Osteocyte (in vitro differentiated cells): ENCODE measurements around the gene ARAP1. TPM values are rescaled to one million over a fixed set of nuclear protein-coding genes. Genes with fewer than 3 reads are reported as not detected.

Source experiments
- DNase-seq: peaks from one replicate; pipeline ENCODE4 v3.0.0; 2021; ENCODE audit warnings: mixed read lengths; ENCODE audit not compliant: unreplicated experiment; ENCODE audit errors: extremely low spot score
- H3K27ac Mint-ChIP-seq: one replicate; pipeline ENCODE4 v1.8.0; 2021; ENCODE audit warnings: mild to moderate bottlenecking, mixed read lengths; ENCODE audit not compliant: unreplicated experiment
- H3K27me3 Mint-ChIP-seq: one replicate; pipeline ENCODE4 v1.8.0; 2021; ENCODE audit warnings: mixed read lengths; ENCODE audit not compliant: unreplicated experiment
- H3K36me3 Mint-ChIP-seq: one replicate; pipeline ENCODE4 v1.8.0; 2021; ENCODE audit warnings: mixed read lengths; ENCODE audit not compliant: unreplicated experiment
- H3K4me1 Mint-ChIP-seq: one replicate; pipeline ENCODE4 v1.8.0; 2021; ENCODE audit warnings: mixed read lengths; ENCODE audit not compliant: unreplicated experiment
- H3K4me3 Mint-ChIP-seq: one replicate; pipeline ENCODE4 v1.8.0; 2021; ENCODE audit warnings: mild to moderate bottlenecking, moderate library complexity, mixed read lengths; ENCODE audit not compliant: unreplicated experiment
- H3K9me3 Mint-ChIP-seq: one replicate; pipeline ENCODE4 v1.8.0; 2021; ENCODE audit warnings: mixed read lengths; ENCODE audit not compliant: unreplicated experiment
- total RNA-seq: library from RNA; stranded (reverse); gene quantifications from 2 replicates; pipeline ENCODE4 v1.2.1, GENCODE V29; 2021
- TF ChIP-seq, protein P1 (sequence below): fragments of 200-600 bp; sonication (generic); IDR thresholded peaks from 2 replicates; pipeline ENCODE4 v1.5.0; 2021; ENCODE audit warnings: antibody characterized with exemption, mild to moderate bottlenecking, moderate library complexity

ARAP1 gene
- total RNA-seq, 1 donor from 2014 or later: 64.2 TPM

DNA sequence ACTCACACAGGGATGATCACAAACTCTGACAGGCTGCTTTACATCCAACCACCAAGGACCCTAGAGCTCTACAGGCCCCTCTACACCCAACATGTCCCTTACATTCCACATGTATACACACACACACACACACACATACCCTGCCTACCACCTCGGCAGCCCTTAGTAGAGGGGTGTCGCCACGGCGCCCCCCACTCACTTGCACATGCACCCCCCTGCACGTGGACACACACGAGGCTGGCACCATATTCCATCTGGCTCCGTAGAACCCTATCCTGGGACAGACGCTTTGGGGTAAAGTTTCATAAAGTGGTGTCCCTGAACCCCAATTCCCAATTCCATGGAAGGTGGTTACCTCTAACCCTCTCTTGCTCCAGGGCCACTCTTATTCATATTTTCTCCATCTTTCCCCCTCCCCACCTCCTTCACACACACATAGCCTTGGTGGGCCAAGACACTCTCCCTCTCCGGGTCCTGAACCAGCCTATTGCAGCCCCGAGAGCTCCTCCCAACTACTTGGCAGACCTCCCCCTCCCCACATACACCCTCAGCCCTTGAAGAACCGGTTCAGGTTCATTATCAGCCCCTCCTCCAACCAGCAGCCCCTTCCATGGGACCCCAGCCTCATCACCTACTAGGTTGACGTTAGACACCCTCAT, 78.8 kb downstream of the ARAP1 start:
- DNase-seq: no peak
- Mint-ChIP-seq H3K4me1 (peaks cover 2% of the 10 kb centered on the region), H3K27ac (no peak overlapping the region), H3K27me3 (peaks cover 79% of the 10 kb centered on the region), H3K9me3 (no peaks in the 10 kb centered on the region), H3K36me3 (no peaks in the 10 kb centered on the region), H3K4me3 (no peak overlapping the region)
- TF ChIP-seq, protein P1, sequence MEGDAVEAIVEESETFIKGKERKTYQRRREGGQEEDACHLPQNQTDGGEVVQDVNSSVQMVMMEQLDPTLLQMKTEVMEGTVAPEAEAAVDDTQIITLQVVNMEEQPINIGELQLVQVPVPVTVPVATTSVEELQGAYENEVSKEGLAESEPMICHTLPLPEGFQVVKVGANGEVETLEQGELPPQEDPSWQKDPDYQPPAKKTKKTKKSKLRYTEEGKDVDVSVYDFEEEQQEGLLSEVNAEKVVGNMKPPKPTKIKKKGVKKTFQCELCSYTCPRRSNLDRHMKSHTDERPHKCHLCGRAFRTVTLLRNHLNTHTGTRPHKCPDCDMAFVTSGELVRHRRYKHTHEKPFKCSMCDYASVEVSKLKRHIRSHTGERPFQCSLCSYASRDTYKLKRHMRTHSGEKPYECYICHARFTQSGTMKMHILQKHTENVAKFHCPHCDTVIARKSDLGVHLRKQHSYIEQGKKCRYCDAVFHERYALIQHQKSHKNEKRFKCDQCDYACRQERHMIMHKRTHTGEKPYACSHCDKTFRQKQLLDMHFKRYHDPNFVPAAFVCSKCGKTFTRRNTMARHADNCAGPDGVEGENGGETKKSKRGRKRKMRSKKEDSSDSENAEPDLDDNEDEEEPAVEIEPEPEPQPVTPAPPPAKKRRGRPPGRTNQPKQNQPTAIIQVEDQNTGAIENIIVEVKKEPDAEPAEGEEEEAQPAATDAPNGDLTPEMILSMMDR: no peak

DNA sequence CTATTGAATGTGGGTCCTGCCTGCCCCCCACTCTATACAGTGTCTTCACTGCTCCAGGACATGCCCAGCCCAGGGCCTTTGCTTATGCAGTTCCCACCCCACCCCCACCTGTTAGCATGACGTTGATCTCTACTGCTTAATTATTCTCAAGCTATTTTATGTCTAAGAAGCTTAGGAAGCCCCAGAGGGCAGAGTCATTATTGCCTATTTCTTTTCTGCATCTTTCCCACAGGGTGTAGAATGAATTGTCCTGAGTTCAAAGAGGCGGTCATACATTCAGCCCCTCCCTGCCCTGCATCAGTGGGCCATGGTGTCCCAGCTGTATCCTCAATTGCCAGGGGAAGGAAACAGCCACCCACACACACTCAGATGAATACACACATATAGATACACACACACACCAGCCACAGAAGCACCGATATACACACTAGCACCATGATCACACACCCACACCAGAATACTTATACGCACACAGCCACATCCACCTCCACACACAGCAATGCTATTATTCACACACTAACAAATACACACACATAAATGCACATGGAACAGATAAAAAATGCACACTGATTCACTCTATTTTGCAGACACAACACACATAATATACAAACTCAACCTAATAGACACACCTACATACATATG, 79.5 kb downstream of the ARAP1 start:
- no peaks in the 10 kb centered on the region for H3K36me3 Mint-ChIP-seq
- H3K4me1 Mint-ChIP-seq: peaks cover 2% of the 10 kb centered on the region
- peaks cover 73% of the 10 kb centered on the region for H3K27me3 Mint-ChIP-seq
- TF ChIP-seq, protein P1: no peak
- H3K4me3 Mint-ChIP-seq: no peak overlapping the region
- DNase-seq: no peak
- H3K9me3 Mint-ChIP-seq: no peaks in the 10 kb centered on the region
- no peak overlapping the region for H3K27ac Mint-ChIP-seq

DNA sequence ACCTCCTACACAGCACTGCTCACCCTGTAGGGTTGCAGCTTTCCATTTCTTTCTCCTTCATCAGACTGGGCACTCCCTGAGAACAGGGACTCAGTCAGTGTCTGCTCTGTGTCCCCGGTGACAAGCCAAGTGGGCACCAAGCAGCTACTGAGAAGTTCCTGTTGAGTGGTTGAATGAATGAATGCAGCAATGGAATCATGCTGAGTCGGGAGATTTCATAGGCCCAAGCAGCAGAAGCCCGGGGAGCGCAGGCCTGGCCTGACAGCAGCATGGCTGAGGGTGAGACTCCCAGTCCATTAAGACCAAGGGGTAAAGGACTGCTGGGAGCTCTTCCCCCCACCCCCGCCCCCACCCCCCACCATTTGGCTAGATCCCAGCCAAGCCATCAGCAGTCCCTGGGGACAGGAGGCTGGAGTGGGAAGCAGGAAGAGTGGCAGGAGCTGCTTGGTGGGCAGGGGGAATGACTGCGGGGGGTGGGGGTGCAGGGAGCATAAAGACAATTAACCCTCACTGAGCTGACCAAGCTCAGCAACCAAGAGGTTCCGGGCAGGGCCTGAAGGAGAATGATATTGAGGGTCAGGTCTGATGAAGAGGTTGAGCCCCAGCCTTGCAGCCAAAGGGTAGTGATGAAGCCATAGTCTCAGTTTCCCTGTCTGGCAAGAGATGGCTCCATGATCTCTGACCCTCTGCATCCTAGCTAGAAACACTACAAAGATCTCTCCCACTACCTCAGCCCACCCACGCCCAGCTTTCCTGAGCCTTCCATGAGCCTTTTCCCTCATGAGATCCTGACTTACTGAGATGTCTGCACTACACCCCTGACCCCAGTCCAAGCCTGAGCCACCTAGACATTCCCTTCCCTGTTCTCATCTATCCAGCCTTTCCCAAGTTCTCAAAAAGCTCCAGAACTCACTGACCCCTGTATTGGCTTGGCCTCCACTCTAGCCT, 80.8 kb downstream of the ARAP1 start:
- Mint-ChIP-seq H3K4me3 (no peak overlapping the region), H3K36me3 (no peaks in the 10 kb centered on the region), H3K9me3 (peaks cover 4% of the 10 kb centered on the region), H3K27me3 (peaks cover 61% of the 10 kb centered on the region), H3K27ac (no peak overlapping the region), H3K4me1 (no peaks in the 10 kb centered on the region)
- TF ChIP-seq, protein P1: no peak
- no peak for DNase-seq

DNA sequence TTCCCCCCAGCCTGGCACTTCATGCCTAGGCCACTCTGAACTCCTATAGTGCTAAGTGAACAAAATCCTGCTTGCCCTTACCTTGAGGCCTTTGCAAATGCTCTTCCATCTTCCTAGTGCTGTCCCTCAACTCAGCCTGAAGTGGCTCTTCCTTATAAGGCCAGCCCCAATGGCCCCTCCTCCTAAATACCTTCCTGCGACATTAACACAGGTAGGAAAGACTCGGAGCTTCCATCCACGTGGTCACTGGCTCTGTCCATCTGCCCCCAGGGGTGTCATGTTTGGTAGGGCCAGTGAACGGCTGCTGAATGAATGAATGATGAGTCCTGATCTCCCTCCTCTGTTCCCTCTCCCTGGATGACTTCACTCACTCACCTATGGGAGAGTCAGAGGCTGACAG, 82.2 kb downstream of the ARAP1 start:
- Mint-ChIP-seq H3K27me3 (peaks cover 52% of the 10 kb centered on the region), H3K4me1 (no peaks in the 10 kb centered on the region), H3K4me3 (no peak overlapping the region), H3K36me3 (no peaks in the 10 kb centered on the region), H3K9me3 (peaks cover 4% of the 10 kb centered on the region), H3K27ac (no peak overlapping the region)
- no peak for DNase-seq
- TF ChIP-seq, protein P1: no peak

DNA sequence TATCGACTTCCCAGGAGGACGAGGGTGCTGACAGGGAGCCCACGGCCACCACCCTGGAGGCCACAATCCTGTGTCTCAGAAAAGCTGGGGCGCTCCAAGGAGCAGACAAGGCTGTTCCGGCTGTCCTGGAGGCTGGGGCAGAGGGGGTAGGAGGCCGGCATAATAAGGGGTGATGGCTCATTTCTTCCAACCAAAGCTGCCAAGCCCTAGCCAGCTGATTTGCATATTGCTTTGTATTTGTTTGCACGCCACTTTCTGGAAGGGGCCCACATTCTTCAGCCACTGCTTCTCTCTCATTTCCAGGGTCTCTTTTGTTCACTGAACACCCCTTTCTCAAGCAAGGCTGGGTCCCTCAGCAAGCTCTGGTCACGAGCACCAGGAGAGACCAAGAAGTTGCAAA, 82.7 kb downstream of the ARAP1 start:
- TF ChIP-seq, protein P1: no peak
- Mint-ChIP-seq H3K27ac (no peak overlapping the region), H3K4me1 (no peaks in the 10 kb centered on the region), H3K4me3 (no peak overlapping the region), H3K9me3 (peaks cover 4% of the 10 kb centered on the region), H3K27me3 (peaks cover 46% of the 10 kb centered on the region), H3K36me3 (no peaks in the 10 kb centered on the region)
- DNase-seq: no peak
